ENCODE data around the gene ZNF593OS.

ZNF593OS gene

DNA sequence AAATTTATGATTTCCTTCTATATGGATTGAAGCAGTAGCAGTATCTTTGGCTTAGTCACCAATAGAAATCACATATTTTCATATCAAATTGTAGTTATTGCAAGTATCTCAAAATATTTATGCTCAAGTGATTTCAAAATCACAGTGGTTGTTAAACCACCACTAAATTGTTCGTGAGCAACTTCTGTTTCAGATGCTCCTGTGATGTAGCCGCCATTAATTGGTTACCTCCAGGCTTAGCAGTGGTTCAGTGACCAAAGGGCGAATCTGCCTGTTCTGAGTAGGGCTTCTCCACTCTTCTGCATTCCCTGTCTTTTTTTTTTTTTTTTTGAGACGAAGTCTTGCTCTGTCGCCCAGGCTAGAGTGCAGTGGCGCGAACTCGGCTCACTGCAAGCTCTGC, 3.7 kb upstream of the ZNF593OS start:
- Histone ChIP-seq H3K9ac (ENCODE audit: low read length) (no peak overlapping the region), H3F3A (ENCODE audit: insufficient read depth, low read length) (no peaks in the 10 kb centered on the region), H3K4me3 (ENCODE audit: low read depth, low read length, poor library complexity, severe bottlenecking) (no peak overlapping the region), H2AFZ (ENCODE audit: low read length) (no peak overlapping the region), H4K20me1 (ENCODE audit: insufficient read depth, low read length) (no peaks in the 10 kb centered on the region), H3K36me3 (ENCODE audit: insufficient read depth, low read length) (peaks cover 9% of the 10 kb centered on the region), H3K4me1 (ENCODE audit: insufficient read depth, low read length, severe bottlenecking) (peaks cover 15% of the 10 kb centered on the region), H3K27ac (ENCODE audit: low read depth, low read length, poor library complexity, severe bottlenecking) (no peak overlapping the region), H3K9me2 (ENCODE audit: low read depth, low read length) (no peaks in the 10 kb centered on the region), H3K27me3 (ENCODE audit: insufficient read depth, low read length) (no peaks in the 10 kb centered on the region), H3K9me3 (ENCODE audit: low read length) (no peaks in the 10 kb centered on the region), H3K79me2 (ENCODE audit: insufficient read depth, low read length) (no peaks in the 10 kb centered on the region), H3K4me2 (ENCODE audit: low read length) (no peak overlapping the region)
- no peak for TF ChIP-seq EZH2 (IDR thresholded peaks at IDR 0.05; ENCODE audit: borderline replicate concordance, low read length)
- TF ChIP-seq, protein P1, sequence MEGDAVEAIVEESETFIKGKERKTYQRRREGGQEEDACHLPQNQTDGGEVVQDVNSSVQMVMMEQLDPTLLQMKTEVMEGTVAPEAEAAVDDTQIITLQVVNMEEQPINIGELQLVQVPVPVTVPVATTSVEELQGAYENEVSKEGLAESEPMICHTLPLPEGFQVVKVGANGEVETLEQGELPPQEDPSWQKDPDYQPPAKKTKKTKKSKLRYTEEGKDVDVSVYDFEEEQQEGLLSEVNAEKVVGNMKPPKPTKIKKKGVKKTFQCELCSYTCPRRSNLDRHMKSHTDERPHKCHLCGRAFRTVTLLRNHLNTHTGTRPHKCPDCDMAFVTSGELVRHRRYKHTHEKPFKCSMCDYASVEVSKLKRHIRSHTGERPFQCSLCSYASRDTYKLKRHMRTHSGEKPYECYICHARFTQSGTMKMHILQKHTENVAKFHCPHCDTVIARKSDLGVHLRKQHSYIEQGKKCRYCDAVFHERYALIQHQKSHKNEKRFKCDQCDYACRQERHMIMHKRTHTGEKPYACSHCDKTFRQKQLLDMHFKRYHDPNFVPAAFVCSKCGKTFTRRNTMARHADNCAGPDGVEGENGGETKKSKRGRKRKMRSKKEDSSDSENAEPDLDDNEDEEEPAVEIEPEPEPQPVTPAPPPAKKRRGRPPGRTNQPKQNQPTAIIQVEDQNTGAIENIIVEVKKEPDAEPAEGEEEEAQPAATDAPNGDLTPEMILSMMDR (IDR thresholded peaks at IDR 0.05; ENCODE audit: low read length), result no peak

DNA sequence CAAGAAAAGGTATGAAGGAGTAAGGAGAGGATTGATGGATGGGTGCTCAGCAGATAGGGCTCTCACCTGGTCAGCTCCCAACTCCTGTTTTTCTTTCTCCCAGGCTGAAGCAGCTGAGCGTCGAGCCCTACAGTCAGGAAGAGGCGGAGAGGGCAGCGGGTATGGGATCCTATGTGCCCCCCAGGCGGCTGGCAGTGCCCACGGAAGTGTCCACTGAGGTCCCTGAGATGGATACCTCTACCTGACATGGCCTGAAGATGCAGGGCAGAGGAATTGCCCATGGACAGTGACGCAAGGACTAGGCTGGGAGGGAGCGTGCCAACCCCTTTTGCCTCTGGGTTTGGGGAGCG, 1.2 kb downstream of the ZNF593OS start:
- Histone ChIP-seq H3F3A (ENCODE audit: insufficient read depth, low read length) (no peaks in the 10 kb centered on the region), H3K36me3 (ENCODE audit: insufficient read depth, low read length) (peaks cover 9% of the 10 kb centered on the region), H4K20me1 (ENCODE audit: insufficient read depth, low read length) (no peaks in the 10 kb centered on the region), H3K4me1 (ENCODE audit: insufficient read depth, low read length, severe bottlenecking) (peaks cover 16% of the 10 kb centered on the region), H3K27ac (ENCODE audit: low read depth, low read length, poor library complexity, severe bottlenecking) (no peak overlapping the region), H3K9me2 (ENCODE audit: low read depth, low read length) (no peaks in the 10 kb centered on the region), H2AFZ (ENCODE audit: low read length) (no peak overlapping the region), H3K9ac (ENCODE audit: low read length) (peak overlapping the region; percentile 82), H3K4me3 (ENCODE audit: low read depth, low read length, poor library complexity, severe bottlenecking) (peak overlapping the region; percentile 79), H3K27me3 (ENCODE audit: insufficient read depth, low read length) (no peaks in the 10 kb centered on the region; the same call in 1 of the 2 replicates), H3K79me2 (ENCODE audit: insufficient read depth, low read length) (no peaks in the 10 kb centered on the region), H3K4me2 (ENCODE audit: low read length) (peak overlapping the region; percentile 94), H3K9me3 (ENCODE audit: low read length) (no peaks in the 10 kb centered on the region)
- TF ChIP-seq, protein P1 (IDR thresholded peaks at IDR 0.05; ENCODE audit: low read length), result no peak
- TF ChIP-seq EZH2 (IDR thresholded peaks at IDR 0.05; ENCODE audit: borderline replicate concordance, low read length), result no peak

DNA sequence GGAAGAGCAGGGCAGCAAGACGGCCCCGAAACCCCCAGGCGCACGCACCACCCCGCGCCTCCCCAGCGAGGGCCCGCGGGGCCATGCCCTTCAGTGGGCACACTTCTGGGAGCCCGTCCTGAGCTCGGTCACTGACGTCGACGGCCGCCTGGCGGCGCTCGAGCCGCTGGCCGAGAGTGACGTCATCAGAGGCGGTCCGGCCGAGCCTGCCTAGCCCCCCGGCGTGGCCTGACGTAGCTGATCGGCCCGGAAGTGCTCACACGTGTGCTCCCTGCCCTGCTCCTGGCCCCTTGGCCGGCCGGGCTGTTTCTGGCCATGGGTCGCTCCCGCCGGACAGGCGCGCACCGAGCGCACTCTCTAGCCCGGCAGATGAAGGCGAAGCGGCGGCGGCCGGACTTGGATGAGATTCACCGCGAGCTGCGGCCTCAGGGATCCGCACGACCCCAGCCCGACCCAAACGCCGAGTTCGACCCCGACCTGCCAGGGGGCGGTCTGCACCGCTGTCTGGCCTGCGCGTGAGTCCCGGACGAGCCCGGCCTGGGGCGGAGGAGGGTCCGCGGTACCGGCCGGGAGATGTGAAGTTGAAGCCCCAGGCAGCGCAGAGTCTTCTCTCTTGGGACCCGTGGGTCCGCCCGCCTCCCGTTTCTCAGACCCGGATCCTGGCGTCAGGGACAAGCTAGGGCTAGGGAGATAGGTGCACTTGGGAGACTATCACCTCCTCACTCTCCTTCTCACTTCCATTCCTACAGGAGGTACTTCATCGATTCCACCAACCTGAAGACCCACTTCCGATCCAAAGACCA, 1.8 kb downstream of the ZNF593OS start, which contains the start of gene ZNF593:
ZNF593 (plus strand) TSS at position 240 of the 803 bp plus-strand sequence; CDS start at position 316, 76 bp downstream.
- Histone ChIP-seq H3K27me3 (ENCODE audit: insufficient read depth, low read length) (no peaks in the 10 kb centered on the region; the same call in 1 of the 2 replicates), H3F3A (ENCODE audit: insufficient read depth, low read length) (no peaks in the 10 kb centered on the region), H3K9ac (ENCODE audit: low read length) (peak within 1 kb of the TSS; percentile 82), H3K27ac (ENCODE audit: low read depth, low read length, poor library complexity, severe bottlenecking) (no peak within 1 kb of the TSS), H3K9me3 (ENCODE audit: low read length) (no peaks in the 10 kb centered on the region), H3K4me2 (ENCODE audit: low read length) (peak within 1 kb of the TSS; percentile 94), H4K20me1 (ENCODE audit: insufficient read depth, low read length) (no peaks in the 10 kb centered on the region), H3K36me3 (ENCODE audit: insufficient read depth, low read length) (peaks cover 9% of the 10 kb centered on the region), H3K4me1 (ENCODE audit: insufficient read depth, low read length, severe bottlenecking) (peaks cover 16% of the 10 kb centered on the region), H3K9me2 (ENCODE audit: low read depth, low read length) (no peaks in the 10 kb centered on the region), H3K4me3 (ENCODE audit: low read depth, low read length, poor library complexity, severe bottlenecking) (peak within 1 kb of the TSS; percentile 79), H2AFZ (ENCODE audit: low read length) (no peak within 1 kb of the TSS), H3K79me2 (ENCODE audit: insufficient read depth, low read length) (no peaks in the 10 kb centered on the region)
- no peak for TF ChIP-seq EZH2 (IDR thresholded peaks at IDR 0.05; ENCODE audit: borderline replicate concordance, low read length)
- TF ChIP-seq, protein P1 (IDR thresholded peaks at IDR 0.05; ENCODE audit: low read length), result peak; percentile 80
